GM23248 (cell line): ENCODE results near the gene SACM1L.

Source experiments
- EZH2 ChIP-seq: fragments of 200-600 bp; sonication (generic); IDR thresholded peaks from 2 replicates; pipeline ENCODE4 v1.6.1; 2018; ENCODE audit warnings: antibody characterized with exemption, mild to moderate bottlenecking; ENCODE audit not compliant: insufficient read depth, poor library complexity, severe bottlenecking
- EZH2phosphoT487 ChIP-seq: fragments of 200-600 bp; sonication (generic); IDR thresholded peaks from 2 replicates; pipeline ENCODE4 v1.6.1; 2018; ENCODE audit warnings: antibody characterized with exemption, moderate library complexity, mild to moderate bottlenecking, low read depth; ENCODE audit not compliant: insufficient read depth

DNA sequence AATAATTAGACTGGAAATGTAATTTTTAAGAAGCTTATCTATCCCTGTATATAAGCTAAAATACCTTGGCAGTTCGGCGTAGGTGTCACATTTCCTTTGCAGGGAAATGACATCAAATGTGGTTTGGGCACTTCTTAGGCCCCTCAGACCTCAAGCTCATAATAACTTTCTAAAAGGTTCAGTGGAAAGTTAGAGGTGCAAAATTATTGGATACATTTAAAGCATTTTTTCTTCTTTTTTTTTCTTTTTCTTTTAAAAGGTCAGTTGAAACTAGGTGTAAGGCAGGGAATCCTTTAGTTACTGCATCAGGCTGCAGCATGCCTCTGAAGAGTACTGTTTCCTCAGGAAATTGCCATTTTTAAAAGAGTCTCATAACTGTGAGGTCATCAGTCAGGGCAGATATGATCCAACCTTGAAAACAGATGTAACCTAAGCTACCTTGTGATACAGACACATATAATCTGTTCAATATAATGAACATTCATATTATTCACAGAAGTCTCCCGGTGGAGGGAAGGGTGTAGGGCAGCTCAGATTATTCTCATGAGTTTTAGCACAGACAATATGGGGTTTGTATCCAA lies 4.8 kb downstream of the SACM1L start:
- TF ChIP-seq EZH2phosphoT487, result no peak
- TF ChIP-seq EZH2, result no peak
